ENCODE measurements around the gene PNPLA4. TPM values are rescaled to one million over a fixed set of nuclear protein-coding genes. Genes with fewer than 3 reads are reported as not detected.

The PNPLA4 gene
- total and polyA plus RNA-seq, 2 donors (not counting 3 experiments of a cell fraction or from before 2014, with no cell fraction given): 8.8 to 13.1 TPM

DNA sequence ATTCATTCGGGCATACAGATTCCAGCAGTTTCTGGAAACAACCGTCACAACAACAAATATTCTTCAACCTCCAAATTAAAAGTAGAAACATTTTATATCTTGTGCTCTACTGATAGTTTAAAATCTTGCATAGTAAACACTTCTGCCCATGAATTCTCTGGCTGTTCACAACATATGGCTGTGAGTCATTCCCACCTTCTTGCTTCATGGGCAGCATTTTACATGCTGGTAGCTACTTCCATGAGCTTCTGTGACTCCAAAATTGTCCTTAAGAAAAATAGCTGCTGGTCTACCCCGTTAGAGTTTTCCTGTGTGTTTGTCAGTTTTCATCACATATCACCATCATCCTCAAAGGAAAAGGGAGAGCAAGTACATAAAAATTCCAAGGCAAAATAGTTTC is 22.7 kb downstream of the PNPLA4 start:
- no peak overlapping the region for H3K9ac ChIP-seq (replicated peaks; ENCODE audit: extremely low read depth, insufficient read depth, low read length)
- no peaks in the 10 kb centered on the region for H3K9me3 ChIP-seq (replicated peaks; ENCODE audit: control insufficient read depth, insufficient read depth, low read length)
- ChIA-PET POLR2A (no interaction called here), CTCF (no interaction called here)
- TF ChIP-seq EZH2 (IDR thresholded peaks at IDR 0.05; ENCODE audit: borderline replicate concordance, low read depth, low read length, severe bottlenecking) (no peak), POLR2A (IDR thresholded peaks at IDR 0.05; ENCODE audit: low read depth, low read length) (no peak), JUN (IDR thresholded peaks at IDR 0.05; ENCODE audit: borderline replicate concordance, insufficient read depth, insufficient read length, low read depth) (no peak), FOS (IDR thresholded peaks at IDR 0.05; ENCODE audit: borderline replicate concordance, insufficient read depth, low read length) (no peak), GATA2 (IDR thresholded peaks at IDR 0.05; ENCODE audit: insufficient read depth, insufficient read length, low read depth, low read length) (no peak), POLR2AphosphoS5 (IDR thresholded peaks at IDR 0.05; ENCODE audit: insufficient read depth, low read depth, low read length) (no peak), MYC (IDR thresholded peaks at IDR 0.05; ENCODE audit: low read depth, low read length) (no peak)
- TF ChIP-seq, protein P1, sequence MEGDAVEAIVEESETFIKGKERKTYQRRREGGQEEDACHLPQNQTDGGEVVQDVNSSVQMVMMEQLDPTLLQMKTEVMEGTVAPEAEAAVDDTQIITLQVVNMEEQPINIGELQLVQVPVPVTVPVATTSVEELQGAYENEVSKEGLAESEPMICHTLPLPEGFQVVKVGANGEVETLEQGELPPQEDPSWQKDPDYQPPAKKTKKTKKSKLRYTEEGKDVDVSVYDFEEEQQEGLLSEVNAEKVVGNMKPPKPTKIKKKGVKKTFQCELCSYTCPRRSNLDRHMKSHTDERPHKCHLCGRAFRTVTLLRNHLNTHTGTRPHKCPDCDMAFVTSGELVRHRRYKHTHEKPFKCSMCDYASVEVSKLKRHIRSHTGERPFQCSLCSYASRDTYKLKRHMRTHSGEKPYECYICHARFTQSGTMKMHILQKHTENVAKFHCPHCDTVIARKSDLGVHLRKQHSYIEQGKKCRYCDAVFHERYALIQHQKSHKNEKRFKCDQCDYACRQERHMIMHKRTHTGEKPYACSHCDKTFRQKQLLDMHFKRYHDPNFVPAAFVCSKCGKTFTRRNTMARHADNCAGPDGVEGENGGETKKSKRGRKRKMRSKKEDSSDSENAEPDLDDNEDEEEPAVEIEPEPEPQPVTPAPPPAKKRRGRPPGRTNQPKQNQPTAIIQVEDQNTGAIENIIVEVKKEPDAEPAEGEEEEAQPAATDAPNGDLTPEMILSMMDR (IDR thresholded peaks at IDR 0.05; ENCODE audit: extremely low read depth in 1 of 2, insufficient read depth in 1 of 2, low read depth in 1 of 2, low read length in 2 of 2): no peak
- TF ChIP-seq, protein P2, sequence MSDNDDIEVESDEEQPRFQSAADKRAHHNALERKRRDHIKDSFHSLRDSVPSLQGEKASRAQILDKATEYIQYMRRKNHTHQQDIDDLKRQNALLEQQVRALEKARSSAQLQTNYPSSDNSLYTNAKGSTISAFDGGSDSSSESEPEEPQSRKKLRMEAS (IDR thresholded peaks at IDR 0.05; ENCODE audit: insufficient read depth, insufficient read length): no peak
- FAIRE-seq (no peak), DNase-seq (ENCODE audit: low read depth, low spot score) (no peak)
- H3K9me1 ChIP-seq (replicated peaks; ENCODE audit: control insufficient read depth, extremely low read depth, insufficient read depth, low read length): no peaks in the 10 kb centered on the region
- H3K4me1 ChIP-seq (ENCODE audit: control insufficient read depth, extremely low read depth, insufficient read depth, low read length): no peaks in the 10 kb centered on the region
- H3K27me3 ChIP-seq (ENCODE audit: control insufficient read depth in 2 of 2, insufficient read depth in 2 of 2, low read length in 2 of 2): no peaks in the 10 kb centered on the region
- no peak overlapping the region for H3K4me3 ChIP-seq (replicated peaks in 1 of 3; ENCODE audit: insufficient read depth in 1 of 3, low read depth in 1 of 3, low read length in 3 of 3)
- no peak overlapping the region for H3K4me2 ChIP-seq (ENCODE audit: insufficient read depth, low read length)
- H2AFZ ChIP-seq (ENCODE audit: low read depth, low read length): no peak overlapping the region
- H3K79me2 ChIP-seq (ENCODE audit: control insufficient read depth, insufficient read depth, low read length): no peaks in the 10 kb centered on the region
- dilution Hi-C loops (cut with MboI; ENCODE audit: extremely low pct_ligation_motif_present, low sequenced_read_pairs) (no loop called here), intact Hi-C loops (cut with micrococcal nuclease) (no loop called here)
- no peaks in the 10 kb centered on the region for H3K36me3 ChIP-seq (ENCODE audit: control insufficient read depth in 2 of 2, extremely low read depth in 1 of 2, insufficient read depth in 2 of 2, low read length in 2 of 2)
- H4K20me1 ChIP-seq (replicated peaks; ENCODE audit: control insufficient read depth, extremely low read depth, insufficient read depth, low read length): no peaks in the 10 kb centered on the region
- H3K27ac ChIP-seq (ENCODE audit: insufficient read depth, low read depth, low read length): no peak overlapping the region
- no TSS peak for BruUV-seq (replicated peaks)

All from endothelial cell of umbilical vein (primary cell).